Ishikawa (cell line): ENCODE results near the gene CDH23.

Experiments
- CEBPB ChIP-seq: IDR thresholded peaks from 2 replicates; pipeline ENCODE4 v1.6.1; 2012
- CREB1 ChIP-seq: IDR thresholded peaks from 2 replicates; pipeline ENCODE4 v1.6.1; 2012; ENCODE audit warnings: low read depth
- EP300 ChIP-seq: IDR thresholded peaks from 2 replicates; pipeline ENCODE4 v1.6.1; 2012; ENCODE audit warnings: borderline replicate concordance
- MAX ChIP-seq: IDR thresholded peaks from 2 replicates; pipeline ENCODE4 v1.6.1; 2012
- RAD21 ChIP-seq: IDR thresholded peaks from 2 replicates; pipeline ENCODE4 v1.6.1; 2012; ENCODE audit warnings: low read depth
- TAF1 ChIP-seq: IDR thresholded peaks from 2 replicates; pipeline ENCODE4 v1.6.1; 2012; ENCODE audit warnings: low read depth, mild to moderate bottlenecking
- TEAD4 ChIP-seq: IDR thresholded peaks from 2 replicates; pipeline ENCODE4 v1.6.1; 2012
- YY1 ChIP-seq: IDR thresholded peaks from 2 replicates; pipeline ENCODE4 v1.6.1; 2012; ENCODE audit warnings: low read depth
- TF ChIP-seq, protein P1 (sequence below): IDR thresholded peaks from 2 replicates; pipeline ENCODE4 v1.6.1; 2012; ENCODE audit warnings: low read depth, mild to moderate bottlenecking

DNA sequence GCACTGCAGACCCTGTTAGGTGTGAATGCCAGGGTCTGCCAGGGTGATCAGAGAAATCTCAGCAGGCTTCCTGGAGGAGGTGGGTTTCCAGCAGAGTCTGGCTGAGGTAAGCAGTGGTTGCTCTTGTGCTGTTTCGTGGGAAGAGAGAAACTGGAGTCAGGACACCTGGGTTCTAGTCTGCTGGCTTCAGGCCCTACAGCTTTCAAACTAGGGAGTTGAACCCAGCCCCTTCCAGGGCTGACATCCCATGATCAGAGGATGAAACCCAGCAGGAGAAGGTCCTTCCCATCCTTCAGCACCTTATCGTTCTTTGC lies 116.8 kb downstream of the CDH23 start:
- no peak for TF ChIP-seq MAX
- TF ChIP-seq, protein P1, sequence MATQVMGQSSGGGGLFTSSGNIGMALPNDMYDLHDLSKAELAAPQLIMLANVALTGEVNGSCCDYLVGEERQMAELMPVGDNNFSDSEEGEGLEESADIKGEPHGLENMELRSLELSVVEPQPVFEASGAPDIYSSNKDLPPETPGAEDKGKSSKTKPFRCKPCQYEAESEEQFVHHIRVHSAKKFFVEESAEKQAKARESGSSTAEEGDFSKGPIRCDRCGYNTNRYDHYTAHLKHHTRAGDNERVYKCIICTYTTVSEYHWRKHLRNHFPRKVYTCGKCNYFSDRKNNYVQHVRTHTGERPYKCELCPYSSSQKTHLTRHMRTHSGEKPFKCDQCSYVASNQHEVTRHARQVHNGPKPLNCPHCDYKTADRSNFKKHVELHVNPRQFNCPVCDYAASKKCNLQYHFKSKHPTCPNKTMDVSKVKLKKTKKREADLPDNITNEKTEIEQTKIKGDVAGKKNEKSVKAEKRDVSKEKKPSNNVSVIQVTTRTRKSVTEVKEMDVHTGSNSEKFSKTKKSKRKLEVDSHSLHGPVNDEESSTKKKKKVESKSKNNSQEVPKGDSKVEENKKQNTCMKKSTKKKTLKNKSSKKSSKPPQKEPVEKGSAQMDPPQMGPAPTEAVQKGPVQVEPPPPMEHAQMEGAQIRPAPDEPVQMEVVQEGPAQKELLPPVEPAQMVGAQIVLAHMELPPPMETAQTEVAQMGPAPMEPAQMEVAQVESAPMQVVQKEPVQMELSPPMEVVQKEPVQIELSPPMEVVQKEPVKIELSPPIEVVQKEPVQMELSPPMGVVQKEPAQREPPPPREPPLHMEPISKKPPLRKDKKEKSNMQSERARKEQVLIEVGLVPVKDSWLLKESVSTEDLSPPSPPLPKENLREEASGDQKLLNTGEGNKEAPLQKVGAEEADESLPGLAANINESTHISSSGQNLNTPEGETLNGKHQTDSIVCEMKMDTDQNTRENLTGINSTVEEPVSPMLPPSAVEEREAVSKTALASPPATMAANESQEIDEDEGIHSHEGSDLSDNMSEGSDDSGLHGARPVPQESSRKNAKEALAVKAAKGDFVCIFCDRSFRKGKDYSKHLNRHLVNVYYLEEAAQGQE = no peak
- no peak for TF ChIP-seq TEAD4
- no peak for TF ChIP-seq YY1
- TF ChIP-seq CREB1 = no peak
- TF ChIP-seq RAD21 = no peak
- no peak for TF ChIP-seq CEBPB
- TF ChIP-seq EP300 = no peak
- TF ChIP-seq TAF1 = no peak
